SK-N-SH treated with all-trans-retinoic acid at 6 μM for 48 hours (cell line): ENCODE results near the gene MMP25.
"Not testable (repeated sequence)": the region's sequence is repeated elsewhere in the genome, so short reads cannot be mapped to it uniquely, and the experiment has no call there.

Experiments
- ATAC-seq: fragments of 200-7000 bp; cut with Tn5 transposase; 3 replicates; pipeline ENCODE4 v1.9.1; 2020; ENCODE audit warnings: mild to moderate bottlenecking, moderate library complexity
- BACH2 ChIP-seq: fragments of 250-450 bp; sonication (Bioruptor Pico); IDR thresholded peaks from 2 replicates; pipeline ENCODE4 v1.9.0; 2021; ENCODE audit warnings: mild to moderate bottlenecking, borderline replicate concordance
- CSDC2 ChIP-seq: fragments of 250-450 bp; sonication (Bioruptor Pico); IDR thresholded peaks from 2 replicates; pipeline ENCODE4 v1.5.0; 2020; ENCODE audit warnings: mild to moderate bottlenecking, moderate library complexity
- ESRRG ChIP-seq: fragments of 250-450 bp; sonication (Bioruptor Pico); IDR thresholded peaks from 2 replicates; pipeline ENCODE4 v1.6.1; 2021; ENCODE audit warnings: mild to moderate bottlenecking
- GLIS3 ChIP-seq: fragments of 250-450 bp; sonication (Bioruptor Pico); IDR thresholded peaks from 2 replicates; pipeline ENCODE4 v1.5.0; 2020; ENCODE audit warnings: mild to moderate bottlenecking, moderate library complexity
- OSR1 ChIP-seq: fragments of 250-450 bp; sonication (Bioruptor Pico); IDR thresholded peaks from 2 replicates; pipeline ENCODE4 v1.8.0; 2022; ENCODE audit warnings: moderate library complexity, mild to moderate bottlenecking, inconsistent platforms
- PPARA ChIP-seq: fragments of 250-450 bp; sonication (Bioruptor Pico); IDR thresholded peaks from 2 replicates; pipeline ENCODE4 v1.5.0; 2020; ENCODE audit warnings: mild to moderate bottlenecking, borderline replicate concordance
- RARB ChIP-seq: fragments of 250-450 bp; sonication (Bioruptor Pico); IDR thresholded peaks from 2 replicates; pipeline ENCODE4 v1.8.0; 2021; ENCODE audit warnings: mild to moderate bottlenecking, moderate library complexity
- SNAI2 ChIP-seq: fragments of 250-450 bp; sonication (Bioruptor Pico); IDR thresholded peaks from 2 replicates; pipeline ENCODE4 v1.5.0; 2020; ENCODE audit warnings: mild to moderate bottlenecking, moderate library complexity
- TCF4 ChIP-seq: fragments of 250-450 bp; sonication (Bioruptor Pico); IDR thresholded peaks from 2 replicates; pipeline ENCODE4 v1.8.0; 2021; ENCODE audit warnings: mild to moderate bottlenecking, moderate library complexity, borderline replicate concordance
- TOX ChIP-seq: fragments of 250-450 bp; sonication (Bioruptor Pico); IDR thresholded peaks from 2 replicates; pipeline ENCODE4 v1.8.0; 2021; ENCODE audit warnings: mild to moderate bottlenecking, moderate library complexity, borderline replicate concordance
- ZC3H10 ChIP-seq: fragments of 250-450 bp; sonication (Bioruptor Pico); IDR thresholded peaks from 2 replicates; pipeline ENCODE4 v1.5.1; 2021; ENCODE audit warnings: mild to moderate bottlenecking, moderate library complexity
- ZFP3 ChIP-seq: fragments of 250-450 bp; sonication (Bioruptor Pico); IDR thresholded peaks from 2 replicates; pipeline ENCODE4 v1.5.0; 2020; ENCODE audit warnings: mild to moderate bottlenecking, moderate library complexity
- ZFP30 ChIP-seq: fragments of 450-650 bp; formaldehyde crosslinking; IDR thresholded peaks from 2 replicates; pipeline ENCODE4 v1.5.0; 2022; ENCODE audit warnings: mild to moderate bottlenecking, moderate library complexity
- ZNF565 ChIP-seq: fragments of 450-650 bp; formaldehyde crosslinking; conservative IDR thresholded peaks from 2 replicates; pipeline ENCODE4 v1.5.0; 2020; ENCODE audit warnings: low read depth, mild to moderate bottlenecking, moderate library complexity
- ZNF70 ChIP-seq: fragments of 450-650 bp; formaldehyde crosslinking; IDR thresholded peaks from 2 replicates; pipeline ENCODE4 v1.5.0; 2020; ENCODE audit warnings: mild to moderate bottlenecking, moderate library complexity
- ZNF8 ChIP-seq: fragments of 450-650 bp; formaldehyde crosslinking; IDR thresholded peaks from 2 replicates; pipeline ENCODE4 v1.5.0; 2020; ENCODE audit warnings: mild to moderate bottlenecking, moderate library complexity
- TF ChIP-seq, protein P1 (sequence below): fragments of 250-450 bp; sonication (Bioruptor Pico); IDR thresholded peaks from 2 replicates; pipeline ENCODE4 v1.5.1; 2020; ENCODE audit warnings: low read depth, mild to moderate bottlenecking, moderate library complexity
- TF ChIP-seq, protein P2 (sequence below): fragments of 250-450 bp; sonication (Bioruptor Pico); IDR thresholded peaks from 2 replicates; pipeline ENCODE4 v1.5.0; 2020; ENCODE audit warnings: mild to moderate bottlenecking, moderate library complexity
- TF ChIP-seq, protein P3 (sequence below): fragments of 250-450 bp; sonication (Bioruptor Pico); IDR thresholded peaks from 2 replicates; pipeline ENCODE4 v1.8.0; 2020; ENCODE audit warnings: mild to moderate bottlenecking, moderate library complexity, borderline replicate concordance
- TF ChIP-seq, protein P4 (sequence below): fragments of 250-450 bp; sonication (Bioruptor Pico); IDR thresholded peaks from 2 replicates; pipeline ENCODE4 v1.8.0; 2021; ENCODE audit warnings: low read depth, mild to moderate bottlenecking, moderate library complexity, borderline replicate concordance
- TF ChIP-seq, protein P5 (sequence below): fragments of 250-450 bp; sonication (Bioruptor Pico); IDR thresholded peaks from 2 replicates; pipeline ENCODE4 v1.5.1; 2021; ENCODE audit warnings: mild to moderate bottlenecking, moderate library complexity

MMP25 gene

DNA sequence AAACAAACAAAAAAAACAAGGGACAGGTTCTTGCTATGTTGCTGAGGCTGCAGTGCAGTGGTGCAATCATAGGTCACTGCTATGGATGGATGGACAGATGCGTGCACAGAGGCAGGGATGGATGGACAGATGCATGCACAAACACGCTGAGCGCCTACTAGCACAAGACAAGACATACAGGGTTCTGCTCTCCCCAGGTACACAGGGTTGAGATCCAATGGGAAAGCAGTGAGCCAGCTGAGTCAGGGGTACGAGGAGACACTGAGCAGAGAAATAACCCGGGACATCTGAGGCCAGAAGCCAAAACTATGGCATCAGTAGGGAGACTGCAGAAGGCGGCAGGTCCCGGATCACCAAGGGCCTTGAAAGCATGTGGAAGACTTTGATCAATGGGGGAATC is 25.3 kb downstream of the MMP25 start:
- TF ChIP-seq ESRRG (CRISPR knock-in tag) (no peak), ZNF8 (CRISPR knock-in tag) (no peak), ZNF70 (CRISPR knock-in tag) (no peak), OSR1 (CRISPR knock-in tag) (no peak), ZFP3 (CRISPR knock-in tag) (no peak), TCF4 (CRISPR knock-in tag) (no peak), SNAI2 (CRISPR knock-in tag) (no peak), PPARA (CRISPR knock-in tag) (no peak), ZFP30 (CRISPR knock-in tag) (no peak), BACH2 (CRISPR knock-in tag) (no peak), GLIS3 (CRISPR knock-in tag) (no peak), ZC3H10 (CRISPR knock-in tag) (no peak), RARB (CRISPR knock-in tag) (no peak), ZNF565 (no peak)
- TF ChIP-seq, protein P1, sequence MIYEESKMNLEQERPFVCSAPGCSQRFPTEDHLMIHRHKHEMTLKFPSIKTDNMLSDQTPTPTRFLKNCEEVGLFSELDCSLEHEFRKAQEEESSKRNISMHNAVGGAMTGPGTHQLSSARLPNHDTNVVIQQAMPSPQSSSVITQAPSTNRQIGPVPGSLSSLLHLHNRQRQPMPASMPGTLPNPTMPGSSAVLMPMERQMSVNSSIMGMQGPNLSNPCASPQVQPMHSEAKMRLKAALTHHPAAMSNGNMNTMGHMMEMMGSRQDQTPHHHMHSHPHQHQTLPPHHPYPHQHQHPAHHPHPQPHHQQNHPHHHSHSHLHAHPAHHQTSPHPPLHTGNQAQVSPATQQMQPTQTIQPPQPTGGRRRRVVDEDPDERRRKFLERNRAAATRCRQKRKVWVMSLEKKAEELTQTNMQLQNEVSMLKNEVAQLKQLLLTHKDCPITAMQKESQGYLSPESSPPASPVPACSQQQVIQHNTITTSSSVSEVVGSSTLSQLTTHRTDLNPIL = no peak
- TF ChIP-seq, protein P2, sequence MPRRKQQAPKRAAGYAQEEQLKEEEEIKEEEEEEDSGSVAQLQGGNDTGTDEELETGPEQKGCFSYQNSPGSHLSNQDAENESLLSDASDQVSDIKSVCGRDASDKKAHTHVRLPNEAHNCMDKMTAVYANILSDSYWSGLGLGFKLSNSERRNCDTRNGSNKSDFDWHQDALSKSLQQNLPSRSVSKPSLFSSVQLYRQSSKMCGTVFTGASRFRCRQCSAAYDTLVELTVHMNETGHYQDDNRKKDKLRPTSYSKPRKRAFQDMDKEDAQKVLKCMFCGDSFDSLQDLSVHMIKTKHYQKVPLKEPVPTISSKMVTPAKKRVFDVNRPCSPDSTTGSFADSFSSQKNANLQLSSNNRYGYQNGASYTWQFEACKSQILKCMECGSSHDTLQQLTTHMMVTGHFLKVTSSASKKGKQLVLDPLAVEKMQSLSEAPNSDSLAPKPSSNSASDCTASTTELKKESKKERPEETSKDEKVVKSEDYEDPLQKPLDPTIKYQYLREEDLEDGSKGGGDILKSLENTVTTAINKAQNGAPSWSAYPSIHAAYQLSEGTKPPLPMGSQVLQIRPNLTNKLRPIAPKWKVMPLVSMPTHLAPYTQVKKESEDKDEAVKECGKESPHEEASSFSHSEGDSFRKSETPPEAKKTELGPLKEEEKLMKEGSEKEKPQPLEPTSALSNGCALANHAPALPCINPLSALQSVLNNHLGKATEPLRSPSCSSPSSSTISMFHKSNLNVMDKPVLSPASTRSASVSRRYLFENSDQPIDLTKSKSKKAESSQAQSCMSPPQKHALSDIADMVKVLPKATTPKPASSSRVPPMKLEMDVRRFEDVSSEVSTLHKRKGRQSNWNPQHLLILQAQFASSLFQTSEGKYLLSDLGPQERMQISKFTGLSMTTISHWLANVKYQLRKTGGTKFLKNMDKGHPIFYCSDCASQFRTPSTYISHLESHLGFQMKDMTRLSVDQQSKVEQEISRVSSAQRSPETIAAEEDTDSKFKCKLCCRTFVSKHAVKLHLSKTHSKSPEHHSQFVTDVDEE (CRISPR knock-in tag) = no peak
- TF ChIP-seq, protein P3, sequence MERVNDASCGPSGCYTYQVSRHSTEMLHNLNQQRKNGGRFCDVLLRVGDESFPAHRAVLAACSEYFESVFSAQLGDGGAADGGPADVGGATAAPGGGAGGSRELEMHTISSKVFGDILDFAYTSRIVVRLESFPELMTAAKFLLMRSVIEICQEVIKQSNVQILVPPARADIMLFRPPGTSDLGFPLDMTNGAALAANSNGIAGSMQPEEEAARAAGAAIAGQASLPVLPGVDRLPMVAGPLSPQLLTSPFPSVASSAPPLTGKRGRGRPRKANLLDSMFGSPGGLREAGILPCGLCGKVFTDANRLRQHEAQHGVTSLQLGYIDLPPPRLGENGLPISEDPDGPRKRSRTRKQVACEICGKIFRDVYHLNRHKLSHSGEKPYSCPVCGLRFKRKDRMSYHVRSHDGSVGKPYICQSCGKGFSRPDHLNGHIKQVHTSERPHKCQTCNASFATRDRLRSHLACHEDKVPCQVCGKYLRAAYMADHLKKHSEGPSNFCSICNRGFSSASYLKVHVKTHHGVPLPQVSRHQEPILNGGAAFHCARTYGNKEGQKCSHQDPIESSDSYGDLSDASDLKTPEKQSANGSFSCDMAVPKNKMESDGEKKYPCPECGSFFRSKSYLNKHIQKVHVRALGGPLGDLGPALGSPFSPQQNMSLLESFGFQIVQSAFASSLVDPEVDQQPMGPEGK (CRISPR knock-in tag) = no peak
- TF ChIP-seq, protein P4, sequence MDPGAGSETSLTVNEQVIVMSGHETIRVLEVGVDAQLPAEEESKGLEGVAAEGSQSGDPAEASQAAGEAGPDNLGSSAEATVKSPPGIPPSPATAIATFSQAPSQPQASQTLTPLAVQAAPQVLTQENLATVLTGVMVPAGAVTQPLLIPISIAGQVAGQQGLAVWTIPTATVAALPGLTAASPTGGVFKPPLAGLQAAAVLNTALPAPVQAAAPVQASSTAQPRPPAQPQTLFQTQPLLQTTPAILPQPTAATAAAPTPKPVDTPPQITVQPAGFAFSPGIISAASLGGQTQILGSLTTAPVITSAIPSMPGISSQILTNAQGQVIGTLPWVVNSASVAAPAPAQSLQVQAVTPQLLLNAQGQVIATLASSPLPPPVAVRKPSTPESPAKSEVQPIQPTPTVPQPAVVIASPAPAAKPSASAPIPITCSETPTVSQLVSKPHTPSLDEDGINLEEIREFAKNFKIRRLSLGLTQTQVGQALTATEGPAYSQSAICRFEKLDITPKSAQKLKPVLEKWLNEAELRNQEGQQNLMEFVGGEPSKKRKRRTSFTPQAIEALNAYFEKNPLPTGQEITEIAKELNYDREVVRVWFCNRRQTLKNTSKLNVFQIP (CRISPR knock-in tag) = no peak
- TF ChIP-seq, protein P5, sequence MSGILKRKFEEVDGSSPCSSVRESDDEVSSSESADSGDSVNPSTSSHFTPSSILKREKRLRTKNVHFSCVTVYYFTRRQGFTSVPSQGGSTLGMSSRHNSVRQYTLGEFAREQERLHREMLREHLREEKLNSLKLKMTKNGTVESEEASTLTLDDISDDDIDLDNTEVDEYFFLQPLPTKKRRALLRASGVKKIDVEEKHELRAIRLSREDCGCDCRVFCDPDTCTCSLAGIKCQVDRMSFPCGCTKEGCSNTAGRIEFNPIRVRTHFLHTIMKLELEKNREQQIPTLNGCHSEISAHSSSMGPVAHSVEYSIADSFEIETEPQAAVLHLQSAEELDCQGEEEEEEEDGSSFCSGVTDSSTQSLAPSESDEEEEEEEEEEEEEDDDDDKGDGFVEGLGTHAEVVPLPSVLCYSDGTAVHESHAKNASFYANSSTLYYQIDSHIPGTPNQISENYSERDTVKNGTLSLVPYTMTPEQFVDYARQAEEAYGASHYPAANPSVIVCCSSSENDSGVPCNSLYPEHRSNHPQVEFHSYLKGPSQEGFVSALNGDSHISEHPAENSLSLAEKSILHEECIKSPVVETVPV (CRISPR knock-in tag) = no peak
- ATAC-seq = no peak

DNA sequence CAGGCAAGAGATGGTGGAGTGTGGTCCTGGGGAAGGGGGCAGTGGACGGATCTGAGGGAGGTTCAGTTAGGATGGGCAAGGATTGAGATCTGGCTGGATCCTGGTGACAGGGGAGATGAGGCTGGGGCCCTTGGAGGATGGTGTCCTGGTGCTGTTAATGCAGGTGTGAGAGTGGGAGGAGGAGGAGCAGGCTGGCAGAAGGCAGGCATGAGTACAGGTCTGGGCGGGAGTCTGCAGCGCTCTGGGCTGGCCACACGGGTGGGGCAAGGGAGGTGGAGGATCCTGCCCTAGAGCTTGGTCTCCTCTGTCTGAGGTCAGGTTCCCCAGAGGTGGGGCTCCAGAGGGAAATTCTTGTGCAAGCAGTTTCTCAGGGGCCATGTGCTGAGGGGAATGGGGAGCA is 25.8 kb downstream of the MMP25 start:
- ATAC-seq = not testable (repeated sequence)

DNA sequence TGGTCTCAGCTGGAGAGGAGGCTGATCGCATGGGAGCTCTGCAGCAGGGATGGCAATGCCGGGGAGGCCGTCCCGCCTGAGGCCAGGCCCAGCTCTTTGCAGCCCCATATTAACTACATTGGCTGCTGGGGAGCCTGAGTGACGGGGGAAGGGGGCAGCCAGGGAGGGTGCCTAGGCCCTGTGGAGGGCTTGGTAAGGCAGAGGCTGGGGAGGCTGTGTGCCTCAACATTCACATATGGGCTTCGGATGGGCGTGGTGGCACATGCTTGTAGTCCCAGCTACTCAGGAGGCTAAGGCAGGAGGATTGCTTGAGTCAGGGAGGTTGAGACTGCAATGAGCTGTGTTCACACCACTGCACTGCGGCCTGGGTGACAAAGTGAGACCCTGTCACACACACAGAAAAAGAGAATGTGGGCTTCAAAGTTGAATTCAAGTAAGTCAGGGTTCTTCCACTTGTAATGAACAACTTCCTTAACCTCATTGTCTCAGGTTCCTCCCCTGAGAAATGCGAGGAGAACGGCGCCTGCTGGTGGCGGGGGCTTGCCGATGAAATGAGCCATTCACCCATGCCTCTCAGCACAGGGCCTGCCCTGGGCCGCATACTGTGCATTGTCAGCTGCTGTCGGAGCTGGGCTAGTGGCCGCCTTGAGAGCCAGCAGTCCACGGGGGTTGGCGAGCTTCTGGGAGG is 26.4 kb downstream of the MMP25 start:
- ATAC-seq = not testable (repeated sequence)

DNA sequence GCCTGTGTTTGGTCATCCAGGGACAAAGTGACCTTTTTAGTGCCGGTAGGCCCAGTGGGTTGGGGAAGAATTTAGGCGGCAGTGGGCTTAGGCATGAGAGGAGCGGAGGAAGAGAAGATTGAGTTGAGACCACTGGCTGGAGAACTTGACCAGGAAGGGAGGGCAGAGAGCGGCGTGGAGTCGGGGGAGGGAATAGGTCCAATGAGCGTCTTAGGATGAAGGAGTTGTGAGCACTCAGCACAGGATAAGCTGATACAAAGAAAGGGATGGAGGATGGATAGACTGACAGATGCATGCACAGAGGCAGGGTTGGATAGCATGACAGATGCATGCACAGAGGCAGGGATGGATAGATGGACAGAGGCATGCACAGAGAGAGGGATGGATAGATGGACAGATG is 27.1 kb downstream of the MMP25 start:
- no peak for ATAC-seq
- TF ChIP-seq BACH2 (CRISPR knock-in tag) (no peak), TOX (CRISPR knock-in tag) (no peak), ZNF70 (CRISPR knock-in tag) (no peak), SNAI2 (CRISPR knock-in tag) (no peak), ZFP30 (CRISPR knock-in tag) (no peak), ZNF8 (CRISPR knock-in tag) (no peak), CSDC2 (CRISPR knock-in tag) (no peak), ESRRG (CRISPR knock-in tag) (no peak), ZC3H10 (CRISPR knock-in tag) (no peak)
- TF ChIP-seq, protein P1 = no peak
- TF ChIP-seq, protein P3 (CRISPR knock-in tag) = no peak
- TF ChIP-seq, protein P4 (CRISPR knock-in tag) = no peak
